Astrocyte (in vitro differentiated cells and primary cell): Measurements from ENCODE around the gene MYO1A. TPM values are rescaled to one million over a fixed set of nuclear protein-coding genes. Genes with fewer than 3 reads are reported as not detected.

Experiments used
- DNase-seq: peaks from one replicate; pipeline ENCODE4 v3.0.0-alpha.2; 2010; ENCODE audit warnings: low read depth
- FAIRE-seq: peaks from 2 replicates; lab custom pipeline; 2011; peaks lifted over from hg19 to GRCh38; lab: Jason Lieb, UNC
- H2AFZ ChIP-seq: 2 replicates; pipeline ENCODE4 v1.6.0; 2012; ENCODE audit warnings: low read depth, low read length, inconsistent platforms
- H3K27ac ChIP-seq: 2 replicates; pipeline ENCODE4 v1.5.1; 2011; ENCODE audit warnings: low read depth, low read length, inconsistent platforms
- H3K27me3 ChIP-seq: 2 replicates; pipeline ENCODE4 v1.6.0; 2011; ENCODE audit warnings: low read length, inconsistent platforms; ENCODE audit not compliant: insufficient read depth
- H3K36me3 ChIP-seq: 2 replicates; pipeline ENCODE4 v1.5.1; 2011; ENCODE audit warnings: low read length, inconsistent platforms; ENCODE audit not compliant: insufficient read depth
- H3K4me1 ChIP-seq: 2 replicates; pipeline ENCODE4 v1.5.1; 2011; ENCODE audit warnings: low read length, inconsistent platforms; ENCODE audit not compliant: insufficient read depth
- H3K4me2 ChIP-seq: 2 replicates; pipeline ENCODE4 v1.6.0; 2012; ENCODE audit warnings: low read length, inconsistent platforms
- H3K4me3 ChIP-seq: 2 replicates; pipeline ENCODE4 v1.5.1; 2011; ENCODE audit warnings: low read depth, mild to moderate bottlenecking, low read length, inconsistent platforms; ENCODE audit not compliant: insufficient read depth
- H3K79me2 ChIP-seq: 2 replicates; pipeline ENCODE4 v1.6.0; 2012; ENCODE audit warnings: mild to moderate bottlenecking, low read length, inconsistent platforms; ENCODE audit not compliant: insufficient read depth
- H3K9ac ChIP-seq: 2 replicates; pipeline ENCODE4 v1.6.0; 2012; ENCODE audit warnings: mild to moderate bottlenecking, low read length, inconsistent platforms
- H3K9me3 ChIP-seq: 2 replicates; pipeline ENCODE4 v1.5.1; 2012; ENCODE audit warnings: low read depth, mild to moderate bottlenecking, low read length, inconsistent platforms; ENCODE audit not compliant: insufficient read depth
- H4K20me1 ChIP-seq: 2 replicates; pipeline ENCODE4 v1.6.0; 2012; ENCODE audit warnings: low read length, inconsistent platforms; ENCODE audit not compliant: insufficient read depth
- H3K27ac Mint-ChIP-seq: one replicate; pipeline ENCODE4 v1.8.0; 2021; ENCODE audit warnings: mild to moderate bottlenecking, mixed read lengths; ENCODE audit not compliant: unreplicated experiment
- H3K27me3 Mint-ChIP-seq: one replicate; pipeline ENCODE4 v1.8.0; 2021; ENCODE audit warnings: low read depth, mixed read lengths; ENCODE audit not compliant: unreplicated experiment
- H3K36me3 Mint-ChIP-seq: one replicate; pipeline ENCODE4 v1.8.0; 2021; ENCODE audit warnings: low read depth, mixed read lengths; ENCODE audit not compliant: unreplicated experiment
- H3K4me1 Mint-ChIP-seq: one replicate; pipeline ENCODE4 v1.8.0; 2021; ENCODE audit warnings: low read depth, mixed read lengths; ENCODE audit not compliant: unreplicated experiment
- H3K4me3 Mint-ChIP-seq: one replicate; pipeline ENCODE4 v1.8.0; 2021; ENCODE audit warnings: mild to moderate bottlenecking, moderate library complexity, mixed read lengths; ENCODE audit not compliant: unreplicated experiment
- H3K9me3 Mint-ChIP-seq: one replicate; pipeline ENCODE4 v1.8.0; 2021; ENCODE audit warnings: mild to moderate bottlenecking, mixed read lengths; ENCODE audit not compliant: unreplicated experiment
- CTCF ChIP-seq: IDR thresholded peaks from 2 replicates; pipeline ENCODE4 v1.5.1; 2011; ENCODE audit warnings: low read depth, mild to moderate bottlenecking, inconsistent platforms, low read length, moderate library complexity; ENCODE audit not compliant: insufficient read depth
- EZH2 ChIP-seq: IDR thresholded peaks from 2 replicates; pipeline ENCODE4 v1.6.1; 2012; ENCODE audit warnings: mild to moderate bottlenecking, low read length, inconsistent platforms; ENCODE audit not compliant: insufficient read depth
- total RNA-seq: library from RNA; stranded (reverse); gene quantifications from 2 replicates; pipeline ENCODE4 v1.2.1, GENCODE V29; 2021

MYO1A gene
- total RNA-seq, 1 donor from 2014 or later = 0.34 TPM

GRCh38 chr12:57031138-57031725 is 18.7 kb downstream of the MYO1A start:
- H4K20me1 ChIP-seq = no peaks in the 10 kb centered on the region
- Mint-ChIP-seq H3K4me1 (peaks cover 11% of the 10 kb centered on the region), H3K36me3 (peaks cover 2% of the 10 kb centered on the region), H3K9me3 (no peaks in the 10 kb centered on the region), H3K4me3 (no peak overlapping the region), H3K27ac (peak overlapping the region; percentile 29), H3K27me3 (peaks cover 37% of the 10 kb centered on the region)
- H3K27me3 ChIP-seq = peaks cover 22% of the 10 kb centered on the region
- no peaks in the 10 kb centered on the region for H3K79me2 ChIP-seq
- H3K9me3 ChIP-seq = no peaks in the 10 kb centered on the region
- no peaks in the 10 kb centered on the region for H3K4me1 ChIP-seq
- TF ChIP-seq CTCF = no peak
- TF ChIP-seq EZH2 = no peak
- H3K9ac ChIP-seq = no peak overlapping the region
- no peak overlapping the region for H3K4me3 ChIP-seq
- H3K27ac ChIP-seq = no peak overlapping the region
- FAIRE-seq (no peak), DNase-seq (no peak)
- no peak overlapping the region for H3K4me2 ChIP-seq
- H2AFZ ChIP-seq = no peak overlapping the region
- no peaks in the 10 kb centered on the region for H3K36me3 ChIP-seq

- Mint-ChIP-seq H3K27ac (no peak overlapping the region), H3K4me1 (peaks cover 11% of the 10 kb centered on the region), H3K9me3 (no peaks in the 10 kb centered on the region), H3K4me3 (no peak overlapping the region), H3K27me3 (peaks cover 39% of the 10 kb centered on the region), H3K36me3 (peaks cover 2% of the 10 kb centered on the region)
- FAIRE-seq (no peak), DNase-seq (no peak)
- no peak overlapping the region for H3K27ac ChIP-seq
- no peak overlapping the region for H3K4me3 ChIP-seq
- no peak overlapping the region for H3K9ac ChIP-seq
- H2AFZ ChIP-seq = no peak overlapping the region
- no peaks in the 10 kb centered on the region for H3K9me3 ChIP-seq
- no peaks in the 10 kb centered on the region for H3K79me2 ChIP-seq
- peaks cover 25% of the 10 kb centered on the region for H3K27me3 ChIP-seq
- no peaks in the 10 kb centered on the region for H4K20me1 ChIP-seq
- no peak for TF ChIP-seq EZH2
- no peak for TF ChIP-seq CTCF
- no peaks in the 10 kb centered on the region for H3K36me3 ChIP-seq
- H3K4me2 ChIP-seq = no peak overlapping the region
- no peaks in the 10 kb centered on the region for H3K4me1 ChIP-seq
Measured at GRCh38 chr12:57029457-57029856, 20.5 kb downstream of the MYO1A start.

- no peak overlapping the region for H3K4me3 Mint-ChIP-seq
- Histone ChIP-seq H4K20me1 (no peaks in the 10 kb centered on the region), H3K79me2 (no peaks in the 10 kb centered on the region), H3K27ac (no peak overlapping the region), H3K9me3 (no peaks in the 10 kb centered on the region), H3K4me1 (no peaks in the 10 kb centered on the region), H3K4me2 (no peak overlapping the region), H3K4me3 (no peak overlapping the region), H3K36me3 (no peaks in the 10 kb centered on the region), H3K27me3 (peaks cover 28% of the 10 kb centered on the region), H3K9ac (no peak overlapping the region), H2AFZ (no peak overlapping the region)
- DNase-seq = no peak
- TF ChIP-seq EZH2 (no peak), CTCF (no peak)
- no peak overlapping the region for H3K27ac Mint-ChIP-seq
- H3K27me3 Mint-ChIP-seq = peaks cover 41% of the 10 kb centered on the region
- H3K4me1 Mint-ChIP-seq = peaks cover 11% of the 10 kb centered on the region
- peaks cover 2% of the 10 kb centered on the region for H3K36me3 Mint-ChIP-seq
- H3K9me3 Mint-ChIP-seq = no peaks in the 10 kb centered on the region
- FAIRE-seq = no peak
Measured at GRCh38 chr12:57027805-57028153, 22.1 kb downstream of the MYO1A start.
